ENCODE results near the gene LSMEM2.

Gene LSMEM2

GRCh38 chr3:50314816-50315215 lies 35.9 kb downstream of the LSMEM2 start:
- peak overlapping the region; percentile 87 for H2BK5ac ChIP-seq (ENCODE audit: low read length)
- H2BK15ac ChIP-seq (replicated peaks; ENCODE audit: low read depth), result no peak overlapping the region
- H3K4me3 ChIP-seq (ENCODE audit: low read length), result no peak overlapping the region
- no peak overlapping the region for H3K4ac ChIP-seq (ENCODE audit: low read depth, low read length)
- no peak overlapping the region for H2BK120ac ChIP-seq (ENCODE audit: low read depth, low read length)
- H3K4me1 ChIP-seq (ENCODE audit: control insufficient read depth, low read depth, low read length), result peaks cover 9% of the 10 kb centered on the region
- no peak overlapping the region for H4K8ac ChIP-seq (ENCODE audit: low read depth, low read length)
- H3K18ac ChIP-seq (ENCODE audit: low read length), result no peak overlapping the region
- H3K79me2 ChIP-seq (ENCODE audit: control insufficient read depth, insufficient read depth, low read length), result peaks cover 16% of the 10 kb centered on the region
- H3K27me3 ChIP-seq (ENCODE audit: insufficient read depth, low read length, poor library complexity), result no peaks in the 10 kb centered on the region
- H3K27ac ChIP-seq (ENCODE audit: low read depth, low read length), result peak overlapping the region; percentile 51
- DNase-seq, result no peak
- no peak overlapping the region for H4K5ac ChIP-seq (ENCODE audit: low read length)
- no peak overlapping the region for H2AK5ac ChIP-seq (ENCODE audit: low read length)
- peaks cover 10% of the 10 kb centered on the region for H3K36me3 ChIP-seq (ENCODE audit: control insufficient read depth, insufficient read depth, low read length)
- no peak overlapping the region for H3K9ac ChIP-seq (ENCODE audit: low read length)
- peak overlapping the region; percentile 78 for H3K56ac ChIP-seq (ENCODE audit: low read length)
- peaks cover 19% of the 10 kb centered on the region for H3K79me1 ChIP-seq (ENCODE audit: low read length)
- no peak overlapping the region for H3K23ac ChIP-seq (ENCODE audit: low read length)
- no CpG with 5 or more reads among the region's 4 CpGs for WGBS (ENCODE audit: extremely low coverage, insufficient coverage, low lambda C conversion rate)
- no peak overlapping the region for H3K4me2 ChIP-seq (ENCODE audit: low read length)

DNA sequence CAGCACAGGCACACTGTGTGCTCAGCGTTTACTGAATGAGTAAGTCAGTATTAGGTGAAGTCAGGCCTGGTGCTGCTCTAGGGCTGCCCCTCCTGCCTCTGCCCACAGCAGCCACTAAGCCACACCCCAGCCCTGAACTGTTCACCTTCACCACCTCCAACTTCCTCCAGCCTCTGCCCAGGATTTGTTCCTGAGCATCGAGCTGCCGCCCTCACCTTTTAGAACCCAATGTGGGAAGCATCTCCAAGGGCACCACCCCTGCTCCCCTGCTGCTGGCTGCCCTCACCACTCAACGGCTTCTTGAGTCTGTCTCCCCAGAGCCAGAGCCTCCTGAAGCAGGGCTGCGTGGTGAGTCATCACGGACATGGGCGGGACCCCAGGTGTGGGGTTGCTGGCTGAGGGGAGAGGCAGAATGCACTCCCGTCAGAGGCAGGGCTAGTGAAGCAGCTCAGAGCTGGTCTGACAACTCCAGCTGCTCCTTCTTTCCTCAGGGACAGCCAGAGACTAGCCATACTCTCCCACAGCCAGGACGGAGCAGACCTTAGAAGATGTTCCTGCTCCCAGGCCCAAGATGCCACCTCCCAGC lies 37.9 kb downstream of the LSMEM2 start:
- Histone ChIP-seq H3K4me2 (ENCODE audit: low read length) (no peak overlapping the region), H4K5ac (ENCODE audit: low read length) (no peak overlapping the region), H3K4me3 (ENCODE audit: low read length) (no peak overlapping the region), H3K4me1 (ENCODE audit: control insufficient read depth, low read depth, low read length) (peaks cover 16% of the 10 kb centered on the region), H3K79me1 (ENCODE audit: low read length) (peaks cover 29% of the 10 kb centered on the region), H4K8ac (ENCODE audit: low read depth, low read length) (no peak overlapping the region), H2BK5ac (ENCODE audit: low read length) (no peak overlapping the region), H2BK120ac (ENCODE audit: low read depth, low read length) (no peak overlapping the region), H3K23ac (ENCODE audit: low read length) (no peak overlapping the region), H3K36me3 (ENCODE audit: control insufficient read depth, insufficient read depth, low read length) (peaks cover 10% of the 10 kb centered on the region), H3K56ac (ENCODE audit: low read length) (peak overlapping the region; percentile 44), H3K27me3 (ENCODE audit: insufficient read depth, low read length, poor library complexity) (no peaks in the 10 kb centered on the region), H3K18ac (ENCODE audit: low read length) (no peak overlapping the region), H3K27ac (ENCODE audit: low read depth, low read length) (no peak overlapping the region), H2AK5ac (ENCODE audit: low read length) (no peak overlapping the region), H3K9ac (ENCODE audit: low read length) (peak overlapping the region; percentile 26), H2BK15ac (replicated peaks; ENCODE audit: low read depth) (no peak overlapping the region), H3K79me2 (ENCODE audit: control insufficient read depth, insufficient read depth, low read length) (peaks cover 27% of the 10 kb centered on the region), H3K4ac (ENCODE audit: low read depth, low read length) (no peak overlapping the region)
- DNase-seq, result peak; percentile 88
- no CpG with 5 or more reads among the region's 9 CpGs for WGBS (ENCODE audit: extremely low coverage, insufficient coverage, low lambda C conversion rate)

DNA sequence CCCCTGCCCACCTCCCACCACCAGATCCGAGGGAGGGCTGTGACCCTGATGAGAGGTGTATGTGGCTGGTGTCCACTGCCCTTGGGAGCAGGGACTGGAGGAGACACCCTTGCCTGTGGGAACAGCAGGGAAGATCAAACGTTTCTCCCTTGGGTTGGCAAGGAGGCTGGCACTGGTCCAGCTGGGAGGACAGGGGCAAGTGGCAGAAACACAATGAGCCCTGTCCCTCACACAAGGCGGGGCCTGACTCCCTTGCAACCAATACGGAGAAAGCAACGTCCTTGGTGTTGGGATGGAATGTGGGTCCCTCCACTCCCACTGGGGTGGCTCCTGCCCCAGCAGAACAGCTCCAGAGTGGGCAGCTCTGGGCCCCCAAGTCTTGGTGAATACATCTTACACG lies 38.4 kb downstream of the LSMEM2 start:
- no peaks in the 10 kb centered on the region for H3K27me3 ChIP-seq (ENCODE audit: insufficient read depth, low read length, poor library complexity)
- no peak overlapping the region for H2BK120ac ChIP-seq (ENCODE audit: low read depth, low read length)
- no peak overlapping the region for H3K18ac ChIP-seq (ENCODE audit: low read length)
- H3K36me3 ChIP-seq (ENCODE audit: control insufficient read depth, insufficient read depth, low read length), result peaks cover 10% of the 10 kb centered on the region
- no peak for DNase-seq
- no peak overlapping the region for H2BK5ac ChIP-seq (ENCODE audit: low read length)
- H3K27ac ChIP-seq (ENCODE audit: low read depth, low read length), result no peak overlapping the region
- H4K8ac ChIP-seq (ENCODE audit: low read depth, low read length), result no peak overlapping the region
- no peak overlapping the region for H3K4me3 ChIP-seq (ENCODE audit: low read length)
- no peak overlapping the region for H2AK5ac ChIP-seq (ENCODE audit: low read length)
- peaks cover 27% of the 10 kb centered on the region for H3K79me2 ChIP-seq (ENCODE audit: control insufficient read depth, insufficient read depth, low read length)
- peak overlapping the region; percentile 26 for H3K9ac ChIP-seq (ENCODE audit: low read length)
- H3K4ac ChIP-seq (ENCODE audit: low read depth, low read length), result no peak overlapping the region
- peaks cover 29% of the 10 kb centered on the region for H3K79me1 ChIP-seq (ENCODE audit: low read length)
- H3K56ac ChIP-seq (ENCODE audit: low read length), result peak overlapping the region; percentile 44
- no peak overlapping the region for H2BK15ac ChIP-seq (replicated peaks; ENCODE audit: low read depth)
- WGBS (ENCODE audit: extremely low coverage, insufficient coverage, low lambda C conversion rate), result no CpG with 5 or more reads among the region's 6 CpGs
- no peak overlapping the region for H4K5ac ChIP-seq (ENCODE audit: low read length)
- H3K4me1 ChIP-seq (ENCODE audit: control insufficient read depth, low read depth, low read length), result peaks cover 16% of the 10 kb centered on the region
- no peak overlapping the region for H3K4me2 ChIP-seq (ENCODE audit: low read length)
- no peak overlapping the region for H3K23ac ChIP-seq (ENCODE audit: low read length)

DNA sequence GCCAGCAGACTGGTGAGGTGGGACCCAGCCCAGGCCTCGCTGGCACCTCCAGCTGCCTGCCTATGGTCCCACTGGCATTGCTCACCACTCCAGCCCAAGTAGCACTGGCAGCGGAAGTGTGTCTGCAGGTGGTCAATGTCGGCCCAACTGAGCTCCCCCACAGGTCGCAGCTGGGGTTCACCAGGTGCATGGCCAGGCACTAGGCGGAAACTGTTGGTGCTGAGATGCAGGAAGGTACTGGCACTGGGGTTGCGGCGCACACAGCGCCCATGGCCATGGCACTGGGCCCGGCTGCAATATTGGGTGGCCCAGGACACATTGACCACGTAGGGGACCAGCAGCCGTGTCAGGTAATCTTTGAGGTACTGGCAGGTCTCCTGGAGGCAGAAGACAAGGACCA lies 39.3 kb downstream of the LSMEM2 start:
- H3K79me2 ChIP-seq (ENCODE audit: control insufficient read depth, insufficient read depth, low read length), result peaks cover 27% of the 10 kb centered on the region
- H4K5ac ChIP-seq (ENCODE audit: low read length), result no peak overlapping the region
- H3K56ac ChIP-seq (ENCODE audit: low read length), result peak overlapping the region; percentile 4
- no peak overlapping the region for H3K23ac ChIP-seq (ENCODE audit: low read length)
- H3K27me3 ChIP-seq (ENCODE audit: insufficient read depth, low read length, poor library complexity), result no peaks in the 10 kb centered on the region
- no peak overlapping the region for H3K4me2 ChIP-seq (ENCODE audit: low read length)
- no peak overlapping the region for H2BK5ac ChIP-seq (ENCODE audit: low read length)
- no CpG with 5 or more reads among the region's 11 CpGs for WGBS (ENCODE audit: extremely low coverage, insufficient coverage, low lambda C conversion rate)
- peaks cover 10% of the 10 kb centered on the region for H3K36me3 ChIP-seq (ENCODE audit: control insufficient read depth, insufficient read depth, low read length)
- H2AK5ac ChIP-seq (ENCODE audit: low read length), result no peak overlapping the region
- H3K4me1 ChIP-seq (ENCODE audit: control insufficient read depth, low read depth, low read length), result peaks cover 20% of the 10 kb centered on the region
- no peak overlapping the region for H2BK120ac ChIP-seq (ENCODE audit: low read depth, low read length)
- peaks cover 29% of the 10 kb centered on the region for H3K79me1 ChIP-seq (ENCODE audit: low read length)
- no peak overlapping the region for H3K9ac ChIP-seq (ENCODE audit: low read length)
- H3K18ac ChIP-seq (ENCODE audit: low read length), result no peak overlapping the region
- no peak overlapping the region for H2BK15ac ChIP-seq (replicated peaks; ENCODE audit: low read depth)
- no peak overlapping the region for H4K8ac ChIP-seq (ENCODE audit: low read depth, low read length)
- DNase-seq, result no peak
- H3K4ac ChIP-seq (ENCODE audit: low read depth, low read length), result no peak overlapping the region
- no peak overlapping the region for H3K27ac ChIP-seq (ENCODE audit: low read depth, low read length)
- no peak overlapping the region for H3K4me3 ChIP-seq (ENCODE audit: low read length)

DNA sequence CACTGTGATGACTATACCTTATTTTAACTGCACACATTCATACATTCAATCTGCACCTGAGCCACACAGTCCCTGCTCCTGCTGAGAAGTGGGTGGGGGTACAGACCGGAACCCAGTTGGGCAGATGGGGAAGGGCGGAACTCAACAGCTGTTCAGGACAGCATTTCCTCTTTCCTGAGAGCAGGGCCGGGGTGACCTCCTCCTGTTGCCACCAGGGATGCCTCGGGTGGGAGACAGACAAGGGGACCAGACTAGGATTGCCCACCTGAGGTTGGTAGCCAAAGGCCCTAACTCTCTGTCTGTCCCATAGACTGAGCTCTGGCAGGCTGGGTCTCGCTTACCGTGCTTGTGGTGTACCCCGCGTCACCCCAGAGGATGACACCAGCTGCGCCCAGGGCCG lies 39.7 kb downstream of the LSMEM2 start:
- no peaks in the 10 kb centered on the region for H3K27me3 ChIP-seq (ENCODE audit: insufficient read depth, low read length, poor library complexity)
- peaks cover 10% of the 10 kb centered on the region for H3K36me3 ChIP-seq (ENCODE audit: control insufficient read depth, insufficient read depth, low read length)

More for the DNA sequence above, 39.7 kb downstream of the LSMEM2 start:
- Histone ChIP-seq H4K5ac (ENCODE audit: low read length) (no peak overlapping the region), H3K79me2 (ENCODE audit: control insufficient read depth, insufficient read depth, low read length) (peaks cover 27% of the 10 kb centered on the region), H2BK15ac (replicated peaks; ENCODE audit: low read depth) (no peak overlapping the region), H3K79me1 (ENCODE audit: low read length) (peaks cover 29% of the 10 kb centered on the region), H3K4me3 (ENCODE audit: low read length) (no peak overlapping the region), H3K18ac (ENCODE audit: low read length) (no peak overlapping the region), H3K56ac (ENCODE audit: low read length) (no peak overlapping the region), H4K8ac (ENCODE audit: low read depth, low read length) (no peak overlapping the region), H3K4me2 (ENCODE audit: low read length) (no peak overlapping the region), H2BK5ac (ENCODE audit: low read length) (no peak overlapping the region), H3K23ac (ENCODE audit: low read length) (no peak overlapping the region), H2AK5ac (ENCODE audit: low read length) (no peak overlapping the region), H2BK120ac (ENCODE audit: low read depth, low read length) (no peak overlapping the region), H3K4ac (ENCODE audit: low read depth, low read length) (no peak overlapping the region), H3K9ac (ENCODE audit: low read length) (no peak overlapping the region), H3K27ac (ENCODE audit: low read depth, low read length) (no peak overlapping the region), H3K4me1 (ENCODE audit: control insufficient read depth, low read depth, low read length) (peaks cover 21% of the 10 kb centered on the region)
- no peak for DNase-seq
- WGBS (ENCODE audit: extremely low coverage, insufficient coverage, low lambda C conversion rate), result no CpG with 5 or more reads among the region's 10 CpGs

Measured in mesendoderm (in vitro differentiated cells).